DND-41 (cell line): ENCODE results near the gene HIBADH.

Source experiments
- CTCF ChIP-seq: IDR thresholded peaks from 2 replicates; pipeline ENCODE4 v1.5.1; 2012; ENCODE audit warnings: borderline replicate concordance, low read length, moderate library complexity, mild to moderate bottlenecking; ENCODE audit not compliant: poor library complexity, severe bottlenecking; ENCODE audit errors: extremely low read depth
- EZH2 ChIP-seq: IDR thresholded peaks from 3 replicates; pipeline ENCODE4 v1.6.1; 2012; ENCODE audit warnings: borderline replicate concordance, low read depth, mild to moderate bottlenecking, moderate library complexity, low read length, inconsistent platforms; ENCODE audit not compliant: severe bottlenecking

GRCh38 chr7:27516421-27516820 lies 146.3 kb downstream of the HIBADH start:
- TF ChIP-seq CTCF (no peak), EZH2 (no peak)
